Esophagus muscularis mucosa (tissue), 4 donors: ENCODE results near the gene CTDSP2. TPM values are rescaled to one million over a fixed set of nuclear protein-coding genes. Genes with fewer than 3 reads are reported as not detected.

ENCODE experiments used
- DNase-seq: peaks from one replicate; pipeline ENCODE4 v3.0.0-alpha.2; 2017; ENCODE audit errors: extremely low spot score
- H3K27ac ChIP-seq, 4 donors: fragments of 200-600 bp; sonication (generic); replicated peaks in 1 of 4; 1 replicate in 3 of 4; 2 replicates in 1 of 4; pipeline ENCODE4 v1.5.1; 2016 to 2019; ENCODE audit warnings: mild to moderate bottlenecking in 1 of 4
- H3K27me3 ChIP-seq, 4 donors: fragments of 200-600 bp; sonication (generic); one replicate each; pipeline versions ENCODE4 v1.5.1 to v1.6.0; 2016 to 2019
- H3K36me3 ChIP-seq, 4 donors: fragments of 200-600 bp; sonication (generic); one replicate each; pipeline ENCODE4 v1.5.1; 2016 to 2019
- H3K4me1 ChIP-seq, 4 donors: fragments of 200-600 bp; sonication (generic); one replicate each; pipeline ENCODE4 v1.5.1; 2016 to 2019
- H3K4me3 ChIP-seq, 4 donors: fragments of 200-600 bp; sonication (generic); 1 replicate in 2 of 4; 2 replicates in 2 of 4; pipeline ENCODE4 v1.5.1; 2016 to 2019; ENCODE audit warnings: mild to moderate bottlenecking in 4 of 4, moderate library complexity in 1 of 4
- H3K9me3 ChIP-seq, 4 donors: fragments of 200-600 bp; sonication (generic); 1 replicate in 3 of 4; 2 replicates in 1 of 4; pipeline ENCODE4 v1.5.1; 2016 to 2019
- EP300 ChIP-seq: sonication (generic); formaldehyde crosslinking; IDR thresholded peaks from one replicate; pipeline ENCODE4 v1.6.1; 2017; ENCODE audit warnings: antibody characterized with exemption
- POLR2A ChIP-seq: fragments of 450-650 bp; IDR thresholded peaks from one replicate; pipeline ENCODE4 v1.6.1; 2017; ENCODE audit warnings: antibody characterized with exemption, moderate library complexity, mild to moderate bottlenecking, low read depth
- POLR2AphosphoS5 ChIP-seq, 2 donors: sonication (generic); formaldehyde crosslinking; IDR thresholded peaks; one replicate each; pipeline ENCODE4 v1.6.1; 2017; ENCODE audit warnings: antibody characterized with exemption in 2 of 2
- WGBS: methylation state at CpG from one replicate; pipeline ENCODE4 v1.1.5; 2018; 5-methylcytosine and 5-hydroxymethylcytosine counted together
- intact Hi-C: fragments of 100-400 bp; cut with DNase I; formaldehyde crosslinking; loops from one replicate; pipeline ENCODE4 v1.15.1; 2023
- total RNA-seq, 4 donors: library from RNA; depleted of rRNA; stranded (reverse); fragments of >200 nt; gene quantifications; one replicate each; pipeline versions ENCODE4 v1.1.0 to v1.2.1, GENCODE V29; 2016
- TF ChIP-seq, protein P1 (sequence below), 3 experiments: fragments of 200-600 bp in 2 of 3; fragments of 450-650 bp in 1 of 3; sonication (generic) in 2 of 3; IDR thresholded peaks; one replicate each; pipeline ENCODE4 v1.5.1; 2017 to 2019; ENCODE audit warnings: antibody characterized with exemption in 3 of 3, mild to moderate bottlenecking in 2 of 3, moderate library complexity in 1 of 3

The CTDSP2 gene
- total RNA-seq, 4 donors from 2014 or later = 127 to 249 (median 196) TPM

DNA sequence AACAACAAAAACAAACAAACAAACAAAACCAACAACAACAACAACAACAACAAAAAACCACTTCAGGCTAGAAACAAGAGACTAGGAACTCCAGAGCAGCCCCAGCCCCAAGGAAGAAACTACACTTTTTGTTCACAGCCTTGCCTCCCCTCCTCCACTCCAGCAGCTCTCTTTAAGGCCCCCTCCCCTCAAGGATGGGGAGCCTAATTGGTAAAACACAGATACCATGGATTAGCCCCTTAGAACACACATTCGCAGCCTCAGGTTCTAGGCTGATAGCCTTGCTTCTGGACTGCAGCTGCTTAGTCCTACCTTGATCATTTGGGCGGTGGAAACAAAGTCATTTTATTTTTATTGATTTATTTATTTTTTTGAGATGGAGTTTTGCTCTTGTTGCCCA, 16.1 kb downstream of the CTDSP2 start:
- DNase-seq = no peak
- TF ChIP-seq, protein P1, sequence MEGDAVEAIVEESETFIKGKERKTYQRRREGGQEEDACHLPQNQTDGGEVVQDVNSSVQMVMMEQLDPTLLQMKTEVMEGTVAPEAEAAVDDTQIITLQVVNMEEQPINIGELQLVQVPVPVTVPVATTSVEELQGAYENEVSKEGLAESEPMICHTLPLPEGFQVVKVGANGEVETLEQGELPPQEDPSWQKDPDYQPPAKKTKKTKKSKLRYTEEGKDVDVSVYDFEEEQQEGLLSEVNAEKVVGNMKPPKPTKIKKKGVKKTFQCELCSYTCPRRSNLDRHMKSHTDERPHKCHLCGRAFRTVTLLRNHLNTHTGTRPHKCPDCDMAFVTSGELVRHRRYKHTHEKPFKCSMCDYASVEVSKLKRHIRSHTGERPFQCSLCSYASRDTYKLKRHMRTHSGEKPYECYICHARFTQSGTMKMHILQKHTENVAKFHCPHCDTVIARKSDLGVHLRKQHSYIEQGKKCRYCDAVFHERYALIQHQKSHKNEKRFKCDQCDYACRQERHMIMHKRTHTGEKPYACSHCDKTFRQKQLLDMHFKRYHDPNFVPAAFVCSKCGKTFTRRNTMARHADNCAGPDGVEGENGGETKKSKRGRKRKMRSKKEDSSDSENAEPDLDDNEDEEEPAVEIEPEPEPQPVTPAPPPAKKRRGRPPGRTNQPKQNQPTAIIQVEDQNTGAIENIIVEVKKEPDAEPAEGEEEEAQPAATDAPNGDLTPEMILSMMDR (IDR thresholded peaks at IDR 0.05) = no peak
- TF ChIP-seq POLR2AphosphoS5 (IDR thresholded peaks at IDR 0.05) (no peak), POLR2A (no peak), EP300 (no peak)
- H3K4me1 ChIP-seq = peaks cover 81 to 98% (median 88%) of the 10 kb centered on the region in 4 donors
- H3K27ac ChIP-seq = peak overlapping the region; percentile 46 to 100 (median 70)
- H3K4me3 ChIP-seq = peak overlapping the region in 1 of 4 donors; percentile 26
- H3K36me3 ChIP-seq = peaks cover 40 to 55% (median 41%) of the 10 kb centered on the region in 4 donors
- intact Hi-C loops = loop anchor here (5.0 kb wide), 1 partner anchor 48 kb away; the partner anchor contains the start of gene TSFM
- no peaks in the 10 kb centered on the region for H3K27me3 ChIP-seq
- H3K9me3 ChIP-seq = no peaks in the 10 kb centered on the region
- 81% methylated on average over 2 of the region's 2 CpGs for WGBS

DNA sequence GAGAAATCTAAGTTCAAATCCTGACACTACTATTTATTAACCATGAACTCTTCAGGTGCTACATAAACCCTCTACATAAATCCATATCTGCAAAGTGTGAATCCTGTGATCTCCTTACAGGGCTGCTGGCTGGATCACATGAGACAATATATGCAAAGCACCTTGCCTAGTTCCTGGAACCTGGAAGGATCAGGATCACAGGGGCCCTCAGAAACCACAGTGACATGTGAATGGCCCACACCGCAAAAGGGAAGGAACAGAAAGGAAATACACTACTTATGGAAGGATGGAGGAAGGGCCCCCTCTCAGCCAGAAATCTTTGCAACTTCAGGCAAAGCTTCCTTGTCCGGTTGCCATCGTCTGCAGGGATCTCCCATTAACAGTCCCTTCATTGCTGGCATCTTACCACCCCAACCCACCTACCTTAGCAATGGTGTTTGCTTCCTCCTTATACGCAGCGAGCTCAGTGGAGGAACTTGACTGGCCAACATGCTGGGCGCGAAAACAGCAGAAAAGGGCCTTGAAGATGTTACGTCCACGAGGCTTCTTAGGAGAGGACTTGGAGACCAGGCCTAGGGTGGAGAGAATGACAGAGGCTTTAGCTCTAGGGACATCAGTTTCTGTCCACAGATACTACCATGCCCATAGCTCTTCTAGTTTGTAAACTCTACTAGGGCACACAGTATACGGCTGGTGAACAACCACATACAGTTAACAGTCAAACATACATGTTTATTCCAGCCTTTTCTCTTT, 17.3 kb downstream of the CTDSP2 start:
- WGBS = 57% methylated on average over 10 of the region's 10 CpGs
- intact Hi-C loops = no loop called here
- no peak for TF ChIP-seq EP300
- TF ChIP-seq, protein P1 (IDR thresholded peaks at IDR 0.05) = no peak
- no peak for TF ChIP-seq POLR2A
- TF ChIP-seq POLR2AphosphoS5 (IDR thresholded peaks at IDR 0.05) = no peak
- Histone ChIP-seq H3K36me3 (peaks cover 52 to 67% (median 53%) of the 10 kb centered on the region in 4 donors), H3K4me1 (peaks cover 69 to 94% (median 81%) of the 10 kb centered on the region in 4 donors), H3K27ac (peak overlapping the region in 3 of 4 donors; percentile 67 to 100 (median 74)), H3K27me3 (no peaks in the 10 kb centered on the region), H3K4me3 (peak overlapping the region in 2 of 4 donors; percentile 4 to 26), H3K9me3 (no peaks in the 10 kb centered on the region)
- no peak for DNase-seq

DNA sequence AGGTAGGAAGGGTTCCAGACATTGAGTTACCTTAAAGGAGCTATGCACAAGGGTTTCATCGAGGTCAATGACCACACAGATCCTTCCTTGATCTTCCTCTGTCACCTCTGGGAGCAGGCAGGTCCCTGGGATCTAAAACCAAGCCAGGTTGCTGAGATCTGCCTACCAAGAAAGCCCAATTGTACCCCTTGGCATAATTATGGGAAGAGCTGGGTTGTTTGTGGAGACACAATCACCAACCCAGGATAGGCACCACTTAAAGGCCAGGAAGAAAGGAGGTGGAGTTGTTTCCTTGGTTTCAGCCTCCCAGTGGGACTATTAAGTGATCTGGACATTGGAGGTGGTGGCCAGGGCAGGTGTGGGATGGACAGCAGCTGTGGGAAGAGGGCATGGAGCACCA, 19.6 kb downstream of the CTDSP2 start:
- Histone ChIP-seq H3K27ac (peak overlapping the region in 2 of 4 donors; percentile 25 to 59), H3K4me3 (no peak overlapping the region), H3K9me3 (no peaks in the 10 kb centered on the region), H3K36me3 (peaks cover 75 to 85% (median 76%) of the 10 kb centered on the region in 4 donors), H3K27me3 (no peaks in the 10 kb centered on the region), H3K4me1 (peaks cover 56 to 94% (median 78%) of the 10 kb centered on the region in 4 donors)
- TF ChIP-seq POLR2A = no peak
- TF ChIP-seq EP300 = no peak
- TF ChIP-seq POLR2AphosphoS5 (IDR thresholded peaks at IDR 0.05) = no peak
- TF ChIP-seq, protein P1 (IDR thresholded peaks at IDR 0.05) = no peak
- DNase-seq = no peak
- 78% methylated on average over 1 of the region's 1 CpG for WGBS
- intact Hi-C loops = no loop called here

DNA sequence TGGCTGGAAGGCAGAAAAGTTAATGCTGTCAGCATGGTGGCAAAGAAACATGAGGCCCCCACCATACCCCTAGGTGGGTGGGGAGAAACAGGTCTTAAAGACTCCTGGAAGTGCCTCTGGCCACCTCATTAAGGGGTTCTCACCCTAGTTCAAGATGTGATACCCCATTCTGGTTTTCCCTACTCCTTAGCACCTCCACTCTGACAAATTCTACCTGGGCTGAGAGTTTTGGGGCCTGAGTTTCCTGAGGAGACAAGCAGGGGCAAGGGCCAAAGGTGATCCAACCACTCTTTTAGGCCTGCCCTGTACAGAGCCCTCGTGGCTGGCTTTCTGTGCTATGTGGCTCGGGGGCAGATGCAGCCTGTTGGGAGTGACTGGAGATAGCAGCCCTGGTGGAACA, 20.1 kb downstream of the CTDSP2 start:
- H3K27ac ChIP-seq = peak overlapping the region in 2 of 4 donors; percentile 25 to 59
- H3K9me3 ChIP-seq = no peaks in the 10 kb centered on the region
- TF ChIP-seq POLR2AphosphoS5 (IDR thresholded peaks at IDR 0.05) (no peak), POLR2A (no peak), EP300 (no peak)
- TF ChIP-seq, protein P1 (IDR thresholded peaks at IDR 0.05) = no peak
- DNase-seq = no peak
- H3K27me3 ChIP-seq = no peaks in the 10 kb centered on the region
- no peak overlapping the region for H3K4me3 ChIP-seq
- H3K4me1 ChIP-seq = peaks cover 54 to 94% (median 78%) of the 10 kb centered on the region in 4 donors
- intact Hi-C loops = no loop called here
- H3K36me3 ChIP-seq = peaks cover 79 to 89% (median 81%) of the 10 kb centered on the region in 4 donors
- WGBS = 100% methylated on average over 2 of the region's 2 CpGs
